Endothelial cell of umbilical vein (primary cell): Measurements from ENCODE around the gene GABRB2. TPM values are rescaled to one million over a fixed set of nuclear protein-coding genes. Genes with fewer than 3 reads are reported as not detected.

Source experiments
- BruUV-seq: library from RNA; stranded (reverse); fragments of 400-500 nt; replicated peaks from 2 replicates; lab custom pipeline; 2021; lab: Mats Ljungman, UMichigan
- CTCF ChIA-PET: fragments of 300-600, 350-600 bp; sonication (Branson Sonifier 250); formaldehyde crosslinking; loops from one replicate; lab custom pipeline; 2021; ENCODE audit warnings: antibody characterized with exemption, inconsistent platforms; lab: Charles Lee
- POLR2A ChIA-PET: fragments of 300-600, 350-600 bp; sonication (Branson Sonifier 250); formaldehyde crosslinking; loops from one replicate; lab custom pipeline; 2021; ENCODE audit warnings: antibody characterized with exemption, inconsistent platforms; lab: Charles Lee
- DNase-seq: peaks from one replicate; pipeline ENCODE4 v3.0.0-alpha.2; 2011; ENCODE audit warnings: low read depth, low spot score
- FAIRE-seq: peaks from 2 replicates; lab custom pipeline; 2011; peaks lifted over from hg19 to GRCh38; lab: Jason Lieb, UNC
- H2AFZ ChIP-seq: 2 replicates; pipeline ENCODE4 v1.6.0; 2012; ENCODE audit warnings: low read depth, low read length, control low read depth, inconsistent platforms
- H3K27ac ChIP-seq: 2 replicates; pipeline ENCODE4 v1.5.1; 2011; ENCODE audit warnings: low read depth, mild to moderate bottlenecking, control low read depth, low read length, moderate library complexity; ENCODE audit not compliant: insufficient read depth
- H3K27me3 ChIP-seq, 2 experiments: 2 replicates each; pipeline versions ENCODE4 v1.6.0 to v1.6.1; 2011; ENCODE audit warnings: low read length in 2 of 2, mixed read lengths in 1 of 2; ENCODE audit not compliant: control insufficient read depth in 2 of 2, insufficient read depth in 2 of 2
- H3K36me3 ChIP-seq, 2 experiments: 2 replicates in 1 of 2; 3 replicates in 1 of 2; pipeline ENCODE4 v1.5.1; 2011; ENCODE audit warnings: low read length in 2 of 2, mild to moderate bottlenecking in 1 of 2, moderate library complexity in 1 of 2; ENCODE audit not compliant: control insufficient read depth in 2 of 2, insufficient read depth in 2 of 2; ENCODE audit errors: extremely low read depth in 1 of 2
- H3K4me1 ChIP-seq: 3 replicates; pipeline ENCODE4 v1.5.1; 2011; ENCODE audit warnings: mild to moderate bottlenecking, low read length; ENCODE audit not compliant: control insufficient read depth, insufficient read depth; ENCODE audit errors: extremely low read depth
- H3K4me2 ChIP-seq: 2 replicates; pipeline ENCODE4 v1.6.1; 2011; ENCODE audit warnings: low read length, control low read depth, mixed read lengths; ENCODE audit not compliant: insufficient read depth
- H3K4me3 ChIP-seq, 3 experiments: fragments of 200-600 bp in 1 of 3; sonication (generic), shearing (Covaris generic) in 1 of 3; replicated peaks in 1 of 3; 2 replicates each; pipeline ENCODE4 v1.5.1; 2011 to 2016; ENCODE audit warnings: control low read depth in 3 of 3, low read length in 3 of 3, mild to moderate bottlenecking in 2 of 3, inconsistent platforms in 1 of 3, low read depth in 1 of 3, moderate library complexity in 1 of 3; ENCODE audit not compliant: insufficient read depth in 1 of 3
- H3K79me2 ChIP-seq: 2 replicates; pipeline ENCODE4 v1.6.0; 2012; ENCODE audit warnings: low read length, inconsistent platforms; ENCODE audit not compliant: control insufficient read depth, insufficient read depth
- H3K9ac ChIP-seq: replicated peaks from 2 replicates; pipeline ENCODE3; 2011; ENCODE audit warnings: low read length, control low read depth; ENCODE audit not compliant: insufficient read depth; ENCODE audit errors: extremely low read depth
- H3K9me1 ChIP-seq: replicated peaks from 3 replicates; pipeline ENCODE4 v1.6.0; 2011; ENCODE audit warnings: mild to moderate bottlenecking, low read length; ENCODE audit not compliant: control insufficient read depth, insufficient read depth; ENCODE audit errors: extremely low read depth
- H3K9me3 ChIP-seq: replicated peaks from 2 replicates; pipeline ENCODE4 v1.5.1; 2012; ENCODE audit warnings: low read length, inconsistent platforms; ENCODE audit not compliant: control insufficient read depth, insufficient read depth
- H4K20me1 ChIP-seq: replicated peaks from 2 replicates; pipeline ENCODE3; 2011; ENCODE audit warnings: mild to moderate bottlenecking, low read length; ENCODE audit not compliant: control insufficient read depth, insufficient read depth; ENCODE audit errors: extremely low read depth
- CTCF ChIP-seq, 2 donors: IDR thresholded peaks; 1 replicate in 1 of 2; 2 replicates in 1 of 2; pipeline ENCODE4 v1.5.1; 2011; ENCODE audit warnings: low read length in 2 of 2, mild to moderate bottlenecking in 2 of 2, moderate library complexity in 2 of 2, control low read depth in 1 of 2, inconsistent platforms in 1 of 2, low read depth in 1 of 2; ENCODE audit not compliant: insufficient read depth in 1 of 2; ENCODE audit errors: extremely low read depth in 1 of 2
- EZH2 ChIP-seq: IDR thresholded peaks from 2 replicates; pipeline ENCODE4 v1.6.1; 2012; ENCODE audit warnings: borderline replicate concordance, low read depth, mild to moderate bottlenecking, moderate library complexity, low read length, inconsistent platforms; ENCODE audit not compliant: severe bottlenecking
- FOS ChIP-seq: IDR thresholded peaks from 2 replicates; pipeline ENCODE4 v1.6.1; 2011; ENCODE audit warnings: mild to moderate bottlenecking, low read length, moderate library complexity, borderline replicate concordance; ENCODE audit not compliant: insufficient read depth
- GATA2 ChIP-seq: IDR thresholded peaks from 2 replicates; pipeline ENCODE4 v1.7.0; 2011; ENCODE audit warnings: low read depth, mild to moderate bottlenecking, moderate library complexity, mixed read lengths, low read length; ENCODE audit not compliant: insufficient read length, insufficient read depth
- JUN ChIP-seq: IDR thresholded peaks from 2 replicates; pipeline ENCODE4 v1.6.1; 2011; ENCODE audit warnings: borderline replicate concordance, low read depth; ENCODE audit not compliant: insufficient read length, insufficient read depth
- MAX ChIP-seq: IDR thresholded peaks from 2 replicates; pipeline ENCODE4 v1.6.1; 2011; ENCODE audit not compliant: insufficient read depth, insufficient read length
- MYC ChIP-seq: IDR thresholded peaks from one replicate; pipeline ENCODE4 v1.6.1; 2011; ENCODE audit warnings: mild to moderate bottlenecking, low read depth, low read length
- POLR2A ChIP-seq: IDR thresholded peaks from 2 replicates; pipeline ENCODE4 v1.6.1; 2012; ENCODE audit warnings: low read depth, mild to moderate bottlenecking, control low read depth, low read length
- POLR2AphosphoS5 ChIP-seq: IDR thresholded peaks from 2 replicates; pipeline ENCODE4 v1.6.1; 2012; ENCODE audit warnings: low read depth, mild to moderate bottlenecking, control low read depth, low read length, moderate library complexity; ENCODE audit not compliant: insufficient read depth
- dilution Hi-C: fragments of 300-500 bp; cut with MboI; formaldehyde crosslinking; loops from one replicate; pipeline ENCODE4 v1.15.0; 2019; ENCODE audit warnings: low sequenced_read_pairs; ENCODE audit not compliant: extremely low pct_ligation_motif_present
- intact Hi-C: fragments of 100-400 bp; cut with micrococcal nuclease; formaldehyde crosslinking; loops from one replicate; pipeline ENCODE4 v1.10.0; 2022
- polyA plus RNA-seq, 4 experiments: library from polyadenylated mRNA; depleted of rRNA in 3 of 4; stranded (reverse) in 3 of 4; unstranded in 1 of 4; fragments of >200 nt; gene quantifications; 2 replicates each; pipeline versions ENCODE4 v1.2.1 to v1.2.3, GENCODE V29; 2011 to 2012; ENCODE audit warnings: missing spikeins in 1 of 4
- total RNA-seq: library from RNA; stranded (reverse); gene quantifications from 2 replicates; pipeline ENCODE4 v1.2.3, GENCODE V29; 2021

The GABRB2 gene
- total and polyA plus RNA-seq, 2 donors (not counting 3 experiments of a cell fraction or from before 2014, with no cell fraction given), result not detected

GRCh38 chr5:161410640-161411039, 135.9 kb downstream of the GABRB2 start:
- FAIRE-seq (no peak), DNase-seq (no peak)

More at GRCh38 chr5:161410640-161411039, 135.9 kb downstream of the GABRB2 start:
- dilution Hi-C loops (no loop called here), intact Hi-C loops (no loop called here)
- TF ChIP-seq FOS (no peak), CTCF (IDR thresholded peaks at IDR 0.05; ENCODE audit: extremely low read depth in 1 of 2, insufficient read depth in 1 of 2, low read depth in 1 of 2, low read length in 2 of 2) (no peak), GATA2 (no peak), EZH2 (no peak), JUN (no peak), MAX (no peak), POLR2AphosphoS5 (no peak), POLR2A (no peak), MYC (no peak)
- Histone ChIP-seq H3K79me2 (no peaks in the 10 kb centered on the region), H4K20me1 (no peaks in the 10 kb centered on the region), H3K27ac (no peak overlapping the region), H3K9me1 (no peaks in the 10 kb centered on the region), H3K9me3 (peaks cover 3% of the 10 kb centered on the region), H3K4me2 (no peak overlapping the region), H3K36me3 (no peaks in the 10 kb centered on the region), H3K27me3 (no peaks in the 10 kb centered on the region), H3K4me1 (no peaks in the 10 kb centered on the region), H3K4me3 (no peak overlapping the region), H3K9ac (no peak overlapping the region), H2AFZ (no peak overlapping the region)
- no TSS peak for BruUV-seq
- CTCF ChIA-PET, result no interaction called here
- POLR2A ChIA-PET, result no interaction called here
